ENCODE measurements around the gene CCDC144A.
"Not testable (repeated sequence)": the region's sequence is repeated elsewhere in the genome, so short reads cannot be mapped to it uniquely, and the experiment has no call there.

CCDC144A gene

DNA sequence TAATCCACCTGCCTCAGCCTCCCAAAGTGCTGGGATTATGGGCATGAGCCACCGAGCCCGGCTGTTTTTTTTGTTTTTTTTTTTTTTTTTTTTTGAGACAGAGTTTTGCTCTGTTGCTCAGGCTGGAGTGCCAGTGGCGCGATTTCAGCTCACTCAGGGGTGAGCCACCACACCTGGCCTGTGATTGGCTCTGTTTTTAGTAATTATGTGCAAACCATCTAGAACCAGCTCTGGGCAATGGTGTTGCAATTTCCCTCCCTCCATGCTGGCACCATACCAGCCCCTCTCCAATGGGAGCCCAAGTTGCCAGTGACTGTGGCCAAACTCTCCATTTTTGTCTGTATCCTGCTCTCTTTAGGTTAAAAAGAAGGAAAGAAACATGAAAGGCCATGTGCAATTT is 4.0 kb upstream of the CCDC144A start:
- not testable (repeated sequence) for H3K9me3 Mint-ChIP-seq; H3K4me1 Mint-ChIP-seq (ENCODE audit: low read depth); H3K27ac Mint-ChIP-seq; DNase-seq (ENCODE audit: low spot score); H3K4me3 Mint-ChIP-seq; H3K36me3 Mint-ChIP-seq (ENCODE audit: low read depth)
- peaks cover 27% of the 10 kb centered on the region for H3K27me3 Mint-ChIP-seq (ENCODE audit: low read depth)

DNA sequence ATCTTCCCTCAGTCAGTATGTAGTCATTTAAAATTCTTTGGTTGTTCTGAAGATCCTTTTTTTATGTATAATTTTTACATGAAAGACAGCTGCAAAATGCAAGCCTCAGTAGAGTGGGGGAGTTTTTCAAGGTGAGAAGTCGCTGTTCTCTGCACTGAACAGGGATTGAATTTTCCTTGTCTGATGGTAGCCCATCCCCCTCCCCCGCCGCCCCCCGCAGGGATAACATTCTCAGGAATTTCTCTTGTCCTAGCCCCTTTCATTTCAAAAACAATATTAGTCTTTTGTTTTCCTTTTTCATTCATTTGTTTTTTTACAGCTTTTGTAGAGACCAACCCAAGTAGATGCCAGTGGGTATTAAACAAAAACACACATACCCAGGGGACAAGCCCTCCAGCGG is 2.9 kb upstream of the CCDC144A start:
- not testable (repeated sequence) for DNase-seq (ENCODE audit: low spot score); H3K36me3 Mint-ChIP-seq (ENCODE audit: low read depth); H3K4me3 Mint-ChIP-seq; H3K9me3 Mint-ChIP-seq; H3K4me1 Mint-ChIP-seq (ENCODE audit: low read depth); H3K27ac Mint-ChIP-seq
- peaks cover 20% of the 10 kb centered on the region for H3K27me3 Mint-ChIP-seq (ENCODE audit: low read depth)

DNA sequence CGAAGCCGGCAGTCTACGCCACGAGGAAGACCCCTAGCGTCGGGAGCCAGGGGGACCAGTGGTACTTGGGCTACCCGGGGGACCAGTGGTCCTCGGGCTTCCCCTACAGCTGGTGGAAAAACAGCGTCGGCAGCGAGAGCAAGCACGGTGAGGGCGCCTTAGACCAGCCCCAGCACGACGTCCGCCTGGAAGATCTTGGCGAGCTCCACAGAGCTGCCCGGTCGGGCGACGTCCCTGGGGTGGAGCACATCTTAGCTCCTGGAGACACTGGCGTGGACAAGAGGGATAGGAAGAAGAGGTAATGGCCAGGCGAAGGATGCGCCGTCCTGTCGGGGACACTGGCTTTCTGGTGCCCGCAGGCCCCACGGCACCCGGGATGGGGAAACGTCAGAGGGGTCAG is 406 bp downstream of the CCDC144A start:
- H3K4me3 Mint-ChIP-seq; DNase-seq (ENCODE audit: low spot score); H3K9me3 Mint-ChIP-seq; H3K27ac Mint-ChIP-seq; H3K4me1 Mint-ChIP-seq (ENCODE audit: low read depth); H3K27me3 Mint-ChIP-seq (ENCODE audit: low read depth); H3K36me3 Mint-ChIP-seq (ENCODE audit: low read depth): not testable (repeated sequence)

DNA sequence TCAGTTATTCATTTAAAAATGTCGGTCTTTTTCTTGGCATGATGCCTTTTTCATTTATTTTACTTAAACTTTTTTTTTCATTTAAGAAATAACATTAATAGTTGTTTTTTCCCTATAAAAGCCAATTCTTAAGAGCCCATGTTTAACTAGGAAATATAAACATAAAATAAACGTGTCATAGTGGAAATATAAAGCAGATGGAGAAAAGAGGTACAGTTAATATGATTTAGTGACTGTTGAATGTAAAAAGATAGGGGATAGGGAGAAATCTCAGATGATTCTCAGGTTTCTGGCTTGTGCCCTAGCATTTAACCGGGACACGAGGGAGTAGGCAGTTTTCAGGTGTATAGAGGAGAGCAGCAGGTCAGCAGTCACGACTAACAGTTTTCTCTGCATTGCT is 7.6 kb downstream of the CCDC144A start:
- H3K4me1 Mint-ChIP-seq (ENCODE audit: low read depth); H3K9me3 Mint-ChIP-seq; H3K36me3 Mint-ChIP-seq (ENCODE audit: low read depth); DNase-seq (ENCODE audit: low spot score); H3K4me3 Mint-ChIP-seq; H3K27ac Mint-ChIP-seq; H3K27me3 Mint-ChIP-seq (ENCODE audit: low read depth): not testable (repeated sequence)

DNA sequence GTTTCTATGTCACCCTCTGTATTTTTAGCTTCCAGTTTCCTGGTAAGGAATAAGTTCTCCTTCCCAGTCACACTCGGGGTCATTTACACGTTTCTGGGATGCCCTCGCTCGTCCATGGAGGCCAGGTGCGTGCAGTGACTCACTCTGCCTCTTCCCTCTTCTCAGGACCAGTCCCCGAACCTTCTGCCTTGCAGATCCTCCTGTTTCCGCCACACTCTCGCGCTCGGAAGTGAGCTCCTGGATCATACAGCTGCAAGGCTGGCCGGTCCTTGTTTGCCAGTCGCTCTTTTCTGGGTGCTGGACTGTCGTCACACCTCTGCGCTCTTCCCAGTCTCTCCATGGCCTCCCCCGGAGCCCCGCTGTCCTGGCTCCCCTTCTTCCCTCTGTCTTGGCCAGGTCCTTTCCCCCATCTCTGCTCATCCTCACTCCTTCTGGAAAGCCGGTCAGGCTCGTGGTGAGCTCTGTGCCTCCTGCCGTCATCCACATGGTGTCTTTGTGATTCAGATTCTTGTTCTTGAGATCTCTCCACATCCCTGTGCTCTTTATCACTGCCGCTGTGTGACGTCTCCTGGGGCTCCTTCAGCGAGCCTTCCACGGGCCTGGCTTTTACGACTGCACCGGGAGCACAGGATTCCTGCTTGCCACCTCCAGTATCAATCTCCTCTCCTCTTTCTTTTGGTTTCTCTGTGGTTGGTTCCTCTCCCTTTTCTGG is 55.6 kb downstream of the CCDC144A start:
- DNase-seq (ENCODE audit: low spot score); H3K27ac Mint-ChIP-seq; H3K4me1 Mint-ChIP-seq (ENCODE audit: low read depth); H3K4me3 Mint-ChIP-seq; H3K9me3 Mint-ChIP-seq; H3K36me3 Mint-ChIP-seq (ENCODE audit: low read depth): not testable (repeated sequence)
- H3K27me3 Mint-ChIP-seq (ENCODE audit: low read depth), result peaks cover 42% of the 10 kb centered on the region

DNA sequence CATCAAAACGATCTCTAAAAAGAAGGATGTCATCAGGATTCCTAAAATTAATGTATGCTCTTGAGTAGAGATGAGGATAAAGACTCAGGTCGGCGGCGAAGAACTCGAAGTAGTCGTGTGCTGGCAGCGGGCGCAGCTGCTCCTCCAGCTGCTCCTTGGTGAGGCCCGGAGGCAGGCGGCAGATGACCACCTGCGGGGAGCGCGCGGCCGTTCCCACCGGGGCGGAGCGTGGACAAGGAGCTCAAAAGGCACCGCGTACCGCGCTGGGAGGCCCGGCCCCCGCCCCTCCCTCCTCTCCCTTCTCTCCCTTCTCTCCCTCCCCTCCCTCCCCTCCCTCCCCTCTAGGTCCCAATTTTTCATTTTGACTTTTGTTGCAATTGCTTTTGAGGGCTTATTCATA is 56.5 kb downstream of the CCDC144A start:
- H3K4me1 Mint-ChIP-seq (ENCODE audit: low read depth); H3K9me3 Mint-ChIP-seq; H3K27ac Mint-ChIP-seq; H3K4me3 Mint-ChIP-seq; DNase-seq (ENCODE audit: low spot score); H3K36me3 Mint-ChIP-seq (ENCODE audit: low read depth): not testable (repeated sequence)
- H3K27me3 Mint-ChIP-seq (ENCODE audit: low read depth), result peaks cover 44% of the 10 kb centered on the region

DNA sequence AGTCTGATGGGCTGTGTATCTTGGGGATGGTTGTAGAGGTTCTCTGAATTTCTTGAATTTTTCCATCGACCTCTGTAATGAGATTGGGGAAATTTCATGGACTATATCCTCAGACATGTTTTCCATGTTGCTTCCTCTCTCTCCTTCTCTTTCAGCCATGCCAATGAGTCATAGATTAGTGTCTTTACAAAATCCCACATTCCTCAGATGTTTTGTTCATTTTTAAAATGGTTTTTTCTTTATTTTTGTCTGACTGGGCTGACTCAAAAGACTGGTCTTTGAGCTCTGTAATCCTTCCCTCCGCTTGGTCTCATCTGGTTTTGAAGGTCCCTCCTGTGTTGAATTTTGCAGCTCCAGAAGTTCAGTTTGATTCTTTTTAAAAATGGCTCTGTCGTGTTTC is 60.5 kb downstream of the CCDC144A start:
- H3K27ac Mint-ChIP-seq; H3K36me3 Mint-ChIP-seq (ENCODE audit: low read depth); DNase-seq (ENCODE audit: low spot score); H3K4me1 Mint-ChIP-seq (ENCODE audit: low read depth); H3K4me3 Mint-ChIP-seq; H3K9me3 Mint-ChIP-seq: not testable (repeated sequence)
- peaks cover 32% of the 10 kb centered on the region for H3K27me3 Mint-ChIP-seq (ENCODE audit: low read depth)

DNA sequence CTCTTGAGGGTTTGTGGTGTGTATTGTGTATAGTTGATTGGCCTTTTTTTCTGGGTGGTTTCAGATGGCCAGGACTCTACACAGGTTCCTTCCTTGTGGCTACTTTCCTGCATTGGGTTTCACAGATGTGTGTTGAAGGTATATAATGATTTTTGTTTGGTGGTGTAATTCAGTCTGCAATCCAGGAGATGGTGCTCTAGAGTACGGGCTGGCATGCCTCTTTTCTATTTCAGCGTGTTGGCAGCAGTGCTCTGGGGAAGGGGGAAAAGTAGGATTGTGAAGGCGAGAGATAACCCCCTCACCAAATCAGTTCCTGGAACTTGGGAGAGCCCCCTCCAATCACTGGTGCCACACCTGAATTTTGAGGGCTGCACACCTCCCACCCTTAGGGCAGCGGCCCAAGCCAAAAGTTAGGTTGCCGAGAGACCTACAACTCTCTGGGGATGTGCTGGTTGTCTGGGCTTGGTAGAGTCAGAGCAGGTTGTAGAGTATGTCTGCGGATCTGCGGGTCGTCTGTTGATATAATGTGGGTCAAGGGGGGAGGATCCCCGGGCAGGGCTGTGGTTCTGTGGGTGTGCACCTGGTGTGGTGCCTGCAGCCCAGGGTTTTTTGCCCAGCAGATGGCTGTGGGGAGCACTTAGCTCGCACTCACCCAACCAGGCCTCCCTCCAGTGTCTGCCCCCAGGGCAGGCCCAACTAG is 61.3 kb downstream of the CCDC144A start:
- not testable (repeated sequence) for DNase-seq (ENCODE audit: low spot score)
- H3K27me3 Mint-ChIP-seq (ENCODE audit: low read depth), result peaks cover 23% of the 10 kb centered on the region

DNA sequence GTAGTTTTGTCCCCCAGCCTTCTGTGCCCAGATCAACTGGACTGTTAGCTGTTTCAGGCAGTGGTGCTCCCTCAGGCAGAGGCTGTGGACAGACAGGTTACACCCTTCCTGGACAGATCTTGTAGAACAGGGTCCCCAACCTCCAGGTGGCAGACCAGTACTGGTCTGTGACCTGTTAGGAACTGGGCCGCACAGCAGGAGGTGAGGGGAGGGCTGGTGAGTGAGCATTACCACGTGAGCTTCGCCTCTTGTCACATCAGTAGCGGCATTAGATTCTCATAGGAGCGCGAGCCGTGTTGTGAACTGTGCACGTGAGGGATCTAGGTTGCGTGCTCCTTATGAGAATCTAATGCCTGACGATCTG is 61.9 kb downstream of the CCDC144A start:
- DNase-seq (ENCODE audit: low spot score); H3K9me3 Mint-ChIP-seq; H3K27ac Mint-ChIP-seq; H3K4me1 Mint-ChIP-seq (ENCODE audit: low read depth); H3K4me3 Mint-ChIP-seq; H3K36me3 Mint-ChIP-seq (ENCODE audit: low read depth): not testable (repeated sequence)
- H3K27me3 Mint-ChIP-seq (ENCODE audit: low read depth), result peaks cover 19% of the 10 kb centered on the region

More for the DNA sequence above, 61.3 kb downstream of the CCDC144A start:
- H3K36me3 Mint-ChIP-seq (ENCODE audit: low read depth); H3K4me3 Mint-ChIP-seq; H3K4me1 Mint-ChIP-seq (ENCODE audit: low read depth); H3K9me3 Mint-ChIP-seq; H3K27ac Mint-ChIP-seq: not testable (repeated sequence)

DNA sequence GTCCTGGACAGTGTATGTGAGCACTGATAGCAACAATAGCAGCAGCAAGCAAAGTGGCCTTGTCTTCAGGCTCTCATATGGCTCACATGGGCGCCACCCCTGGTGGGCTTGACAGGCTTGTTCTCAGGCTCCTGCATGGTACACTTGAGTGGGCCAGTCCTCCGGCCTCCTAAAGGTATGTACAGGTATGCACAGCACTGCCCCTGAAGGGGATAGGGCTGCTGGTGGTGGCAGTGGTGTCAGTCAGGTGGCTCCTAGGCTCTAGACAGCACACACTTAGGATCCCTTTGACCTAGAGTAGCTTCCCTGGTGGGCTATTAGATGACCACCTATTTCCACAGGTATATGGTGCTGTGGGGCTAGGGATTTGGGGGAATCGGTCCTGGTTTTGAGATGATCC is 67.5 kb downstream of the CCDC144A start:
- H3K36me3 Mint-ChIP-seq (ENCODE audit: low read depth); H3K4me3 Mint-ChIP-seq; H3K4me1 Mint-ChIP-seq (ENCODE audit: low read depth); H3K9me3 Mint-ChIP-seq; H3K27me3 Mint-ChIP-seq (ENCODE audit: low read depth); DNase-seq (ENCODE audit: low spot score); H3K27ac Mint-ChIP-seq: not testable (repeated sequence)

DNA sequence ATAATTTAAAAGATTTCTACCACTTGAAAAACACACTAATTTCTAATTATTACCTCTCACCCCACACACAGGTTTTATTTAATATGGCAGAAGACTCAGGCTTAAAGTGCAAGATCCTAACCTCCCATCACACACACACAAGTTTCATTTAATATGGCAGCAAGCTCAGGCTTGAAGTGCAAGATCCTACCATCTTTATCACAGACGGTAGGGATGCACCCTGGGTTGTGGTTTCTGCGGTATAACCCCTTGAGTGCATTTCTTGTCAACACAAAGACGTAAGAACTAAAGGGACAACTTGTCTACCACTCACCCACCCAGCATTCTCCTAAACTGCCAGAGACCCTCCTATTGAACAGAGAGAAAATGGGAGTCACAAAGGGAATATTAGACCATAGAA is 68.1 kb downstream of the CCDC144A start:
- not testable (repeated sequence) for H3K27me3 Mint-ChIP-seq (ENCODE audit: low read depth); H3K36me3 Mint-ChIP-seq (ENCODE audit: low read depth); DNase-seq (ENCODE audit: low spot score)

DNA sequence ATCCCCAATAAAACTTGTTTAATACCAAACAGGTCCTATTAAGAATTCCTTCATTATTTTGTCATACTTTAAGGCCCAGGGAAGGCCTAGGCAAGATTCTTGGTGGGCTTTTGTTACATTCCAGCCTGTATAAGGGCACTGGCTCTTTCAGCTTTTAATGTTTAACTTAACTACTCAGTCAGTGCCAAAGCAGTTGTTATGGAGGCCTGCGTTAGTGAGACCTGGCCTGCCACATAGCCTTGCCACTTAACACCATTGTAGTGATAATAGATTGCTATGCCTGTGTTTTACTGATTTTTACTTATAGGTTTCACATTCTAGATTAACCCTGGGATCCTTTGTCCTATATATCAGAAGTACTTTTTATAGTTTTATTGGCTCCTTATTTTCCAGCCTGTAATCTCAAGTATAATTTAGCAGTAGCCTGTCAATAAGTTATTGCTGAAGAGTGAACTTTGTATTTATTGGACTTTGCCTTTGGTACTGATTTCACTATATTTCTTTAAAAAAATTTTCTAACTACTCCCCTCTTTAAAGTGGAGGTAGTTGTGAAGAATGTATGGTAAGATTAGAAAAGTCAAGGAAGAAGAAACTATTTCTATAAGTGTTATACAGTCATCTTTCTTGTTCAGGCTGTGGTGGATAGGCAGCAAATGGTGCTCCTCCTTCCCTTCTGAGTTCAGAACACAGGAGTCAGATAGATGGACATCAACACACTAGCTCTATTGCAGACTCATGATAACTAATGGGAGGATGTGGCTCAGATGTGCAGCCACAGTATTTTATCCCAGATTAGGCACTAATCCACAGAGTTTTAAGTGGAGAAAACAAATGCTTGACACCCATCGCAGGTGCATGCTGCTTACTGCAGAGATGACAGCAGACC is 78.5 kb downstream of the CCDC144A start:
- H3K4me1 Mint-ChIP-seq (ENCODE audit: low read depth); H3K36me3 Mint-ChIP-seq (ENCODE audit: low read depth); H3K27me3 Mint-ChIP-seq (ENCODE audit: low read depth); H3K4me3 Mint-ChIP-seq; H3K9me3 Mint-ChIP-seq; DNase-seq (ENCODE audit: low spot score); H3K27ac Mint-ChIP-seq: not testable (repeated sequence)

More for the DNA sequence above, 68.1 kb downstream of the CCDC144A start:
- H3K9me3 Mint-ChIP-seq; H3K4me1 Mint-ChIP-seq (ENCODE audit: low read depth); H3K4me3 Mint-ChIP-seq; H3K27ac Mint-ChIP-seq: not testable (repeated sequence)

DNA sequence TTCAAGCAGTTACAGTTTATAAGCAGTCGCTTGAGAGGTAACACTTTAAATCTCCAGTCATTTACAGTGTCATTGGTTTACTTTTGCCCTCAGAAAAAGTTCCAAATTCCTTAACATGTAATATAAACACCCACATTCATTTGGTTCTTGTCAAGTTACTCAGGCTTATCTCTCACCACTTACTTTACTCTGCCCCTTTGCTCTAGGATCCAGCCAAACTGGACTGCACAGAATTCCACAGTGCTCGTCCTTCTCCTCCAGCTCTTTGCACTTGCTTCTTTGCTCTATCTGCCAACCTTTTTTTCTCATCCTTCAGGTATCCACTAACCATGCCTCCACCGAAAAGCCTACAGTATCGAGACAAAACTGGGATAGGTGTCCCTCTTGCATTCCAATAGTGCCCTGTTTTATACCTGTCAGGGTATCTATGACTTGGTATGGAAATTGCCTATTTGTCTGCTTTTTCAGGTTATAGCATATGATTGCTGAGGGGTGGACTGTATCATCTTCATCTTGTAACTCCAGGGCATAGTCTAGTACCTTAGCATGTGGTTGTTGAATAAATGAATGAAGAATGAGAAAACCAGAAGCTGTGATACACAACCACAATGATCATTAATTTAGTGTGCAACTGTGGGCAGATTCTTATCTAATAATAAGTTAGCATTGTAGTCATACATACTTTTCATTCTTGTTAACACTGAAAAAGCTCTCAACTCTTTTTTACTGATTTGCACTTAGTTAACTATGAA is 82.5 kb downstream of the CCDC144A start:
- not testable (repeated sequence) for H3K4me3 Mint-ChIP-seq; DNase-seq (ENCODE audit: low spot score); H3K9me3 Mint-ChIP-seq

DNA sequence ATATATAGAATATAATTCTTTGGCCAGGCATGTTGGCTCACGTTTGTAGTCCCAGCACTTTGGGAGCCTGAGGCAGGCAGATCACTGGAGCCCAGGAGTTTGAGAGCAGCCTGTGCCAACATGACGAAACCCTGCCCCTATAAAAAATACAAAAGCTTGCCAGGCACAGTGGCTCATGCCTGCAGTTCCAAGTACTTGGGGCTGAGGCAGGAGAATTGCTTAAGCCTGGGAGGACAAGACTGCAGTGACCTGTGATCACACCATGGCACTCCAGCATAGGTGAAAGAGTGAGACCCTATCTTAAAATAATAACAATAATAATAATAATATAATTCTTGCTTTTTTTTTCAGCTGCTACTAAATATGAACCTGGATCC is 83.1 kb downstream of the CCDC144A start:
- DNase-seq (ENCODE audit: low spot score); H3K4me3 Mint-ChIP-seq; H3K27ac Mint-ChIP-seq: not testable (repeated sequence)

More for the DNA sequence above, 82.5 kb downstream of the CCDC144A start:
- H3K27me3 Mint-ChIP-seq (ENCODE audit: low read depth); H3K4me1 Mint-ChIP-seq (ENCODE audit: low read depth); H3K27ac Mint-ChIP-seq; H3K36me3 Mint-ChIP-seq (ENCODE audit: low read depth): not testable (repeated sequence)

More for the DNA sequence above, 83.1 kb downstream of the CCDC144A start:
- not testable (repeated sequence) for H3K4me1 Mint-ChIP-seq (ENCODE audit: low read depth); H3K27me3 Mint-ChIP-seq (ENCODE audit: low read depth); H3K36me3 Mint-ChIP-seq (ENCODE audit: low read depth); H3K9me3 Mint-ChIP-seq
